GM12891 (cell line): ENCODE measurements around the gene SCAPER.

Experiments
- DNase-seq: peaks from one replicate; pipeline ENCODE4 v3.0.0; 2011; ENCODE audit warnings: low spot score; ENCODE audit not compliant: insufficient read length
- FAIRE-seq: peaks from 2 replicates; lab custom pipeline; 2011; peaks lifted over from hg19 to GRCh38; lab: Jason Lieb, UNC
- PAX5 ChIP-seq: IDR thresholded peaks from 2 replicates; pipeline ENCODE4 v1.6.1; 2011; ENCODE audit warnings: low read length, moderate library complexity, mild to moderate bottlenecking; ENCODE audit not compliant: insufficient read depth, severe bottlenecking
- POLR2A ChIP-seq: IDR thresholded peaks from 2 replicates; pipeline ENCODE4 v1.6.1; 2011; ENCODE audit warnings: low read depth, low read length, control low read depth
- POLR2AphosphoS5 ChIP-seq: IDR thresholded peaks from 2 replicates; pipeline ENCODE4 v1.6.1; 2011; ENCODE audit warnings: low read depth, low read length, control low read depth
- POU2F2 ChIP-seq: IDR thresholded peaks from 2 replicates; pipeline ENCODE4 v1.6.1; 2011; ENCODE audit warnings: low read depth, mild to moderate bottlenecking, control low read depth, low read length, moderate library complexity
- SPI1 ChIP-seq: IDR thresholded peaks from 2 replicates; pipeline ENCODE4 v1.6.1; 2011; ENCODE audit warnings: low read depth, low read length, control low read depth
- TAF1 ChIP-seq: IDR thresholded peaks from 2 replicates; pipeline ENCODE4 v1.6.1; 2011; ENCODE audit warnings: low read depth, low read length, control low read depth

The SCAPER gene

GRCh38 chr15:76795217-76795616 is 109.9 kb downstream of the SCAPER start:
- TF ChIP-seq POLR2AphosphoS5 (no peak), TAF1 (no peak), SPI1 (no peak), POU2F2 (no peak), PAX5 (no peak), POLR2A (no peak)
- FAIRE-seq (no peak), DNase-seq (no peak)

GRCh38 chr15:76793162-76793561 is 112.0 kb downstream of the SCAPER start:
- no peak for TF ChIP-seq POLR2AphosphoS5
- TF ChIP-seq PAX5: no peak
- TF ChIP-seq TAF1: no peak
- TF ChIP-seq POLR2A: no peak
- TF ChIP-seq POU2F2: no peak
- TF ChIP-seq SPI1: no peak
- FAIRE-seq: no peak
- no peak for DNase-seq

- DNase-seq: no peak
- TF ChIP-seq PAX5 (no peak), POLR2AphosphoS5 (no peak), POLR2A (no peak), SPI1 (no peak), POU2F2 (no peak), TAF1 (no peak)
- FAIRE-seq: no peak
These were observed 113.6 kb downstream of the SCAPER start for GRCh38 chr15:76791511-76791910.

- DNase-seq (no peak), FAIRE-seq (no peak)
- no peak for TF ChIP-seq PAX5
- TF ChIP-seq POU2F2: no peak
- no peak for TF ChIP-seq SPI1
- no peak for TF ChIP-seq POLR2A
- TF ChIP-seq TAF1: no peak
- no peak for TF ChIP-seq POLR2AphosphoS5
These were observed 117.9 kb downstream of the SCAPER start for GRCh38 chr15:76787273-76787672.

- FAIRE-seq (no peak), DNase-seq (no peak)
- no peak for TF ChIP-seq POLR2AphosphoS5
- TF ChIP-seq PAX5: no peak
- TF ChIP-seq TAF1: no peak
- TF ChIP-seq POLR2A: no peak
- TF ChIP-seq POU2F2: no peak
- TF ChIP-seq SPI1: no peak
These were observed 128.2 kb downstream of the SCAPER start for GRCh38 chr15:76776969-76777368.

GRCh38 chr15:76776480-76776879 is 128.7 kb downstream of the SCAPER start:
- DNase-seq (no peak), FAIRE-seq (no peak)
- no peak for TF ChIP-seq TAF1
- no peak for TF ChIP-seq SPI1

- DNase-seq (no peak), FAIRE-seq (no peak)
- TF ChIP-seq PAX5 (no peak), POLR2A (no peak), POU2F2 (no peak), SPI1 (no peak), TAF1 (no peak), POLR2AphosphoS5 (no peak)
These were observed 131.9 kb downstream of the SCAPER start for GRCh38 chr15:76773234-76773633.

GRCh38 chr15:76772776-76773175 is 132.4 kb downstream of the SCAPER start:
- TF ChIP-seq POU2F2 (no peak), SPI1 (no peak), TAF1 (no peak), PAX5 (no peak), POLR2A (no peak), POLR2AphosphoS5 (no peak)
- DNase-seq: no peak
- no peak for FAIRE-seq

- FAIRE-seq: no peak
- TF ChIP-seq POLR2AphosphoS5: no peak
- TF ChIP-seq SPI1: no peak
- no peak for TF ChIP-seq TAF1
- no peak for TF ChIP-seq POLR2A
- DNase-seq: no peak
These were observed 141.1 kb downstream of the SCAPER start for GRCh38 chr15:76764004-76764403.

GRCh38 chr15:76763554-76763953 is 141.6 kb downstream of the SCAPER start:
- DNase-seq (no peak), FAIRE-seq (no peak)
- no peak for TF ChIP-seq TAF1
- TF ChIP-seq PAX5: no peak
- TF ChIP-seq SPI1: no peak
- TF ChIP-seq POLR2AphosphoS5: no peak
- TF ChIP-seq POU2F2: no peak
- no peak for TF ChIP-seq POLR2A
